K562 (cell line): ENCODE data around the gene HDAC3.

Source experiments
- POLR2A ChIP-seq: fragments of 450-650 bp; conservative IDR thresholded peaks from 2 replicates; pipeline ENCODE4 v1.6.1; 2016
- POLR2AphosphoS5 ChIP-seq: IDR thresholded peaks from 2 replicates; pipeline ENCODE4 v1.6.1; 2011; ENCODE audit warnings: mild to moderate bottlenecking, low read depth, low read length, moderate library complexity; ENCODE audit not compliant: control insufficient read depth, insufficient read depth
- RNF2 ChIP-seq: sonication (generic); IDR thresholded peaks from 2 replicates; pipeline ENCODE4 v1.6.1; 2016
- TF ChIP-seq, protein P1 (sequence below), 3 experiments: IDR thresholded peaks in 2 of 3; conservative IDR thresholded peaks in 1 of 3; 2 replicates each; pipeline ENCODE4 v1.5.1; 2011 to 2012; ENCODE audit warnings: low read length in 3 of 3, mild to moderate bottlenecking in 3 of 3, control low read depth in 2 of 3, improper control_type of control experiment in 1 of 3, inconsistent platforms in 1 of 3, low read depth in 1 of 3, mixed read lengths in 1 of 3, moderate library complexity in 1 of 3; ENCODE audit not compliant: insufficient read depth in 2 of 3
- TF ChIP-seq, protein P2 (sequence below): fragments of 450-650 bp; formaldehyde crosslinking; IDR thresholded peaks from 2 replicates; pipeline ENCODE4 v1.4.0; 2020; ENCODE audit warnings: mild to moderate bottlenecking, moderate library complexity

DNA sequence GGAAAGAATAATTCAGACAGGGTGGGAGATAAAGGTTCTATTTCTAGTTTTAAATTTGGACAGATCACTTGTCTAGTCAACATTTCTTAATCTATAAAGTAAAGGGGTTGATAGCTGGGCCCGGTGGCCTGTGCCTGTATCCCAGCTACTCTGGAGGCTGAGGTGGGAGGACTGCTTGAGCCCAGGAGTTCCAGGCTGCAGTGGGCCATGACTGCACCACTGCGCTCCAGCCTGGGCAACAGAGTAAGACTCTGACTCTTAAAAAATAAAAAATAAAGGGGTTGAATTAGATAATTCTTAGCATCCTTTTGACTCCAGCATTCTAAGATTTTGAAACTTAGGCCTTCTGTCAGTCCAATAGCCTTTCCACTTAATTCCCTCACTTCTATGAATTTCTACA, 28.6 kb downstream of the HDAC3 start:
- TF ChIP-seq POLR2A: no peak
- TF ChIP-seq, protein P1, sequence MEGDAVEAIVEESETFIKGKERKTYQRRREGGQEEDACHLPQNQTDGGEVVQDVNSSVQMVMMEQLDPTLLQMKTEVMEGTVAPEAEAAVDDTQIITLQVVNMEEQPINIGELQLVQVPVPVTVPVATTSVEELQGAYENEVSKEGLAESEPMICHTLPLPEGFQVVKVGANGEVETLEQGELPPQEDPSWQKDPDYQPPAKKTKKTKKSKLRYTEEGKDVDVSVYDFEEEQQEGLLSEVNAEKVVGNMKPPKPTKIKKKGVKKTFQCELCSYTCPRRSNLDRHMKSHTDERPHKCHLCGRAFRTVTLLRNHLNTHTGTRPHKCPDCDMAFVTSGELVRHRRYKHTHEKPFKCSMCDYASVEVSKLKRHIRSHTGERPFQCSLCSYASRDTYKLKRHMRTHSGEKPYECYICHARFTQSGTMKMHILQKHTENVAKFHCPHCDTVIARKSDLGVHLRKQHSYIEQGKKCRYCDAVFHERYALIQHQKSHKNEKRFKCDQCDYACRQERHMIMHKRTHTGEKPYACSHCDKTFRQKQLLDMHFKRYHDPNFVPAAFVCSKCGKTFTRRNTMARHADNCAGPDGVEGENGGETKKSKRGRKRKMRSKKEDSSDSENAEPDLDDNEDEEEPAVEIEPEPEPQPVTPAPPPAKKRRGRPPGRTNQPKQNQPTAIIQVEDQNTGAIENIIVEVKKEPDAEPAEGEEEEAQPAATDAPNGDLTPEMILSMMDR (IDR thresholded peaks at IDR 0.05 in 2 of 3, conservative IDR thresholded peaks at IDR 0.05 in 1 of 3; ENCODE audit: insufficient read depth in 2 of 3, low read depth in 1 of 3, low read length in 3 of 3): no peak
- no peak for TF ChIP-seq RNF2
- TF ChIP-seq, protein P2, sequence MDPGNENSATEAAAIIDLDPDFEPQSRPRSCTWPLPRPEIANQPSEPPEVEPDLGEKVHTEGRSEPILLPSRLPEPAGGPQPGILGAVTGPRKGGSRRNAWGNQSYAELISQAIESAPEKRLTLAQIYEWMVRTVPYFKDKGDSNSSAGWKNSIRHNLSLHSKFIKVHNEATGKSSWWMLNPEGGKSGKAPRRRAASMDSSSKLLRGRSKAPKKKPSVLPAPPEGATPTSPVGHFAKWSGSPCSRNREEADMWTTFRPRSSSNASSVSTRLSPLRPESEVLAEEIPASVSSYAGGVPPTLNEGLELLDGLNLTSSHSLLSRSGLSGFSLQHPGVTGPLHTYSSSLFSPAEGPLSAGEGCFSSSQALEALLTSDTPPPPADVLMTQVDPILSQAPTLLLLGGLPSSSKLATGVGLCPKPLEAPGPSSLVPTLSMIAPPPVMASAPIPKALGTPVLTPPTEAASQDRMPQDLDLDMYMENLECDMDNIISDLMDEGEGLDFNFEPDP: no peak
- no peak for TF ChIP-seq POLR2AphosphoS5
